Calu3 (cell line): ENCODE data around the gene FURIN. TPM values are rescaled to one million over a fixed set of nuclear protein-coding genes. Genes with fewer than 3 reads are reported as not detected.
"Not testable (repeated sequence)": the region's sequence is repeated elsewhere in the genome, so short reads cannot be mapped to it uniquely, and the experiment has no call there.

Experiments used
- BruUV-seq: library from RNA; stranded (reverse); fragments of 400-500 nt; replicated peaks from 2 replicates; lab custom pipeline; 2021; lab: Mats Ljungman, UMichigan
- CTCF ChIA-PET: fragments of 300-600 bp; sonication (Branson Sonifier 250); formaldehyde crosslinking; loops from one replicate; lab custom pipeline; 2022; ENCODE audit warnings: antibody characterized with exemption; lab: Charles Lee
- DNase-seq: peaks from one replicate; pipeline ENCODE4 v3.0.0; 2022
- H3K27ac Mint-ChIP-seq: one replicate; pipeline ENCODE4 v1.8.0; 2022; ENCODE audit warnings: mixed read lengths; ENCODE audit not compliant: unreplicated experiment
- H3K27me3 Mint-ChIP-seq: one replicate; pipeline ENCODE4 v1.8.0; 2022; ENCODE audit warnings: mixed read lengths; ENCODE audit not compliant: unreplicated experiment
- H3K36me3 Mint-ChIP-seq: one replicate; pipeline ENCODE4 v1.8.0; 2022; ENCODE audit warnings: mild to moderate bottlenecking, moderate library complexity, mixed read lengths; ENCODE audit not compliant: insufficient read depth, unreplicated experiment
- H3K4me1 Mint-ChIP-seq: one replicate; pipeline ENCODE4 v1.8.0; 2022; ENCODE audit warnings: mild to moderate bottlenecking, low read depth, mixed read lengths; ENCODE audit not compliant: unreplicated experiment
- H3K4me3 Mint-ChIP-seq: one replicate; pipeline ENCODE4 v1.8.0; 2022; ENCODE audit warnings: mild to moderate bottlenecking, low read depth, moderate library complexity, mixed read lengths; ENCODE audit not compliant: unreplicated experiment
- H3K9me3 Mint-ChIP-seq: one replicate; pipeline ENCODE4 v1.8.0; 2022; ENCODE audit warnings: low read depth, mixed read lengths; ENCODE audit not compliant: unreplicated experiment
- intact Hi-C: fragments of 100-400 bp; cut with micrococcal nuclease; formaldehyde crosslinking; loops from one replicate; pipeline ENCODE4 v1.10.0; 2022; ENCODE audit not compliant: unreplicated experiment
- total RNA-seq: library from RNA; stranded (reverse); gene quantifications from 2 replicates; pipeline ENCODE4 v1.2.3, GENCODE V29; 2022
- TF ChIP-seq, protein P1 (sequence below): fragments of 200-600 bp; IDR thresholded peaks from one replicate; pipeline ENCODE4 v1.8.0; 2022; ENCODE audit warnings: antibody characterized with exemption; ENCODE audit not compliant: unreplicated experiment

FURIN gene
- total RNA-seq, 1 experiment from 2014 or later: 76.6 TPM

DNA sequence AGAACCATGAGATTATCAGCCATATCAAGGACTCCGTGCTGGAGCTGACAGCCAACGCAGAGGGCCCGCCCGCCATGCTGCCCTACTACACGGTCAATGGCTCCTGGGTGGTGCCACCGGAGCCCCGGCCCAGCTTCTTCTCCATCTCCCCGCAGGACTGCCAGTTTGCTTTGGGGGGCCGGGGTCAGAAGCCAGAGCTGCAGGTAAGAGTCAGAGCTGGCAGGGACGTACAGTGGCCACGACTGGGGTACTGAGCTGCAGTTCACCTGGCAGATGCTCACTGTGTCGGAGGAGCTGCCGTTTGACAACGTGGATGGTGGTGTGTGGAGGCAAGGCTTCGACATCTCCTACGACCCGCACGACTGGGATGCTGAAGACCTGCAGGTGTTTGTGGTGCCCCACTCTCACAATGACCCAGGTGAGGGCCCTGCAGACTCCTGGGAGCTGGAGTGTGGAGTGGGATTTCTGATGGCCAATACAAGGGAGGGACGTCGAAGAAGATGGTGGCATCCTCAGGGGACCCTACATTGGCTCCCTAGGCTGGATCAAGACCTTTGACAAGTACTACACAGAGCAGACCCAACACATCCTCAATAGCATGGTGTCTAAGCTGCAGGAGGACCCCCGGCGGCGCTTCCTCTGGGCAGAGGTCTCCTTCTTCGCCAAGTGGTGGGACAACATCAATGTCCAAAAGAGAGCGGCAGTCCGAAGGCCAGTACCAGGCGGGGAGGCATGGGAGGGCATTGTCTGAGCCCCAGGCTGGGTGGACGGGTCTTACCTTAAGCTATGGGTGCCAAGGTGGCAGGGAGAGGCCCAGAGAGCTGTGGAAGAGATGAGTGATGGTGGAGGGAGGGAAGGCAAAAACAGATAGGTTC lies 37.2 kb downstream of the FURIN start:
- no peak for DNase-seq
- Mint-ChIP-seq H3K27ac (no peak overlapping the region), H3K4me3 (no peak overlapping the region), H3K36me3 (peaks cover 23% of the 10 kb centered on the region), H3K27me3 (no peaks in the 10 kb centered on the region), H3K4me1 (peaks cover 10% of the 10 kb centered on the region), H3K9me3 (no peaks in the 10 kb centered on the region)
- no TSS peak for BruUV-seq
- intact Hi-C loops: no loop called here
- TF ChIP-seq, protein P1, sequence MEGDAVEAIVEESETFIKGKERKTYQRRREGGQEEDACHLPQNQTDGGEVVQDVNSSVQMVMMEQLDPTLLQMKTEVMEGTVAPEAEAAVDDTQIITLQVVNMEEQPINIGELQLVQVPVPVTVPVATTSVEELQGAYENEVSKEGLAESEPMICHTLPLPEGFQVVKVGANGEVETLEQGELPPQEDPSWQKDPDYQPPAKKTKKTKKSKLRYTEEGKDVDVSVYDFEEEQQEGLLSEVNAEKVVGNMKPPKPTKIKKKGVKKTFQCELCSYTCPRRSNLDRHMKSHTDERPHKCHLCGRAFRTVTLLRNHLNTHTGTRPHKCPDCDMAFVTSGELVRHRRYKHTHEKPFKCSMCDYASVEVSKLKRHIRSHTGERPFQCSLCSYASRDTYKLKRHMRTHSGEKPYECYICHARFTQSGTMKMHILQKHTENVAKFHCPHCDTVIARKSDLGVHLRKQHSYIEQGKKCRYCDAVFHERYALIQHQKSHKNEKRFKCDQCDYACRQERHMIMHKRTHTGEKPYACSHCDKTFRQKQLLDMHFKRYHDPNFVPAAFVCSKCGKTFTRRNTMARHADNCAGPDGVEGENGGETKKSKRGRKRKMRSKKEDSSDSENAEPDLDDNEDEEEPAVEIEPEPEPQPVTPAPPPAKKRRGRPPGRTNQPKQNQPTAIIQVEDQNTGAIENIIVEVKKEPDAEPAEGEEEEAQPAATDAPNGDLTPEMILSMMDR: no peak
- CTCF ChIA-PET: no interaction called here

DNA sequence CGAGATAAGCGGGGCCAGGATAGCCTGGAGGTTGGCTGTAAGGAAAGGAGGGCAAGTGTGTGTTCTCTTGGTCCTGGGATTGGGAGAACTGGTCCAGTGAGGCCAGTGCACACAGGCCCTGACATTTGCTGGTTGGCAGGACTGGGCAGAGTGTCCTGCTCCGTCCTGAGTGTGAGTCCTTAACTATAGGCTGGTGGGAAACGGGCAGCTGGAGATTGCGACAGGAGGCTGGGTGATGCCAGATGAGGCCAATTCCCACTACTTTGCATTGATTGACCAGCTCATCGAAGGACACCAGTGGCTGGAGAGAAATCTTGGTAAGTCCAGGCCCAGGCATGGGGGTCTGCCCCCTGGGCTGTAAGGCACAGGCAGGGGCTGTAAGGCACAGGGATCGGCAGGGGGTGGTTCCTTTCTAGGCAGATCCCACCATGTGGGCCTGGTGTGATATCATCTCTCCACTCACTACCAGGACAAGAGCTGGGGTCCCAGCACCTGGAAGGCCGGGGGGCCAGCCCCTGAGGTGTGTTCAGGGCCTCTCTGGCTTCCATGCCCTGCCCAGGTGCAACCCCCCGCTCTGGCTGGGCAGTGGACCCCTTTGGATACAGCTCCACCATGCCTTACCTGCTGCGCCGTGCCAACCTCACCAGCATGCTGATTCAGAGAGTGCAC lies 37.9 kb downstream of the FURIN start:
- no peak for DNase-seq
- BruUV-seq: no TSS peak
- Mint-ChIP-seq H3K4me1 (peaks cover 5% of the 10 kb centered on the region), H3K27me3 (no peaks in the 10 kb centered on the region), H3K4me3 (no peak overlapping the region), H3K9me3 (no peaks in the 10 kb centered on the region), H3K27ac (no peak overlapping the region), H3K36me3 (peaks cover 29% of the 10 kb centered on the region)
- intact Hi-C loops: no loop called here
- CTCF ChIA-PET: no interaction called here
- TF ChIP-seq, protein P1: no peak

DNA sequence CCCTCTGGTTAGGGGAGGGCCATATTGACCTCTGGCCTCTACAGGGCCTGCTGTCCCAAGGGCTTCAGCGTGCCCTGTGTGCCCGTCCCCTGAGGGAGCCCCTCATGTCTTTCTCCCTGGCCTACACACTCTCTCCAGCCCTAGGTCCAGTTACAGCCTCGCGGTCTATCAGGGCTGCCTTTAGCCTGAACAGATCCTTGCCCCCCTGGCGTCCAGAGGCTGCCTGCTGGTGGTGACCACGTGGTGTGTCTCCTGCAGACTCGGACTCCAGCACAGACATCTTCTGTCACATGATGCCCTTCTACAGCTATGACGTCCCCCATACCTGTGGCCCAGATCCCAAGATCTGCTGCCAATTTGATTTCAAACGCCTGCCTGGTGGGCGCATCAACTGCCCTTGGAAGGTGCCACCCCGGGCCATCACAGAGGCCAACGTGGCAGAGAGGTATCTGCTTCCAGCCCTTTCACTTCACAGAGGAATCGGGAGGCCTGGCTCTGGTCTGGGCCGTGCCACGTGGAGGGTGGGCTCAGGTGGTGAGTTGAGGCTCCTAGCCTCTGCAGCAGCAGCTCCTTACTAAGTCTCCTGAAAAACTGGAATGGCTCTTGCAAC lies 38.8 kb downstream of the FURIN start:
- TF ChIP-seq, protein P1: no peak
- H3K27me3 Mint-ChIP-seq: no peaks in the 10 kb centered on the region
- H3K4me3 Mint-ChIP-seq: no peak overlapping the region
- no peaks in the 10 kb centered on the region for H3K4me1 Mint-ChIP-seq
- H3K27ac Mint-ChIP-seq: no peak overlapping the region
- no TSS peak for BruUV-seq
- intact Hi-C loops: no loop called here
- no peak for DNase-seq
- CTCF ChIA-PET: no interaction called here
- no peaks in the 10 kb centered on the region for H3K9me3 Mint-ChIP-seq
- H3K36me3 Mint-ChIP-seq: peaks cover 26% of the 10 kb centered on the region

DNA sequence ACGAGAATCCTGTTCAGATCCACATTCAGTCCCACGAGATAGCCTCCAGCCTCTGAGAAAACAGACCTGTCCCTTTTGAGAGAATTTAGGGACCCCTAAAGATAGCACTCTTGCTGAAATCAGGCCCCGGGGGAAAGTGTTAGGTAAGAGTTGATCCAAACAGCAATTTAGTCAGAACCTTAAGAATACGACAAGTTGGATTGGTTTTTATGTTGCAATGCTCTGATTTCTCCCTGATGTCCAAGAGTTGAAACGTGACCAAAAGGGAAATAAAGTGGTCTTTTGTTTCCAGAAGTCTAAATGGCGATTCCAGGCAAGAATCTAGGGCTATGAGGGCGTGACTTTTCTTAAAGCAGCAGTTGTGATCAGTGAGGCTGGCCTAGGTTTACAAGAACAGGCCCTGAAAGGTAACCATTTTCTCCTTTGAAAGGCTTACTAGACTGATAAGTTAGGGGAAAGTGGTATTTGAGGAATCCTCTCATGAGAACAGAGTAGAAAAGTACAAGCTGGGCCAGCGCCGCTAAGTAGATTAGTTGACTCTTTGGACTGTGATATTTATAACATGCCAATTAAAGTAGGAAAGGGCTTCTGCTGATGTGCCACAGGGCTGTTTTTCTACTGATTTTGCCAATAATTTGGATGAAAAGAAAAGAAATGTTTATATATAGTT lies 39.6 kb downstream of the FURIN start:
- Mint-ChIP-seq H3K27me3 (no peaks in the 10 kb centered on the region), H3K36me3 (peaks cover 26% of the 10 kb centered on the region), H3K9me3 (no peaks in the 10 kb centered on the region), H3K27ac (no peak overlapping the region), H3K4me3 (no peak overlapping the region), H3K4me1 (no peaks in the 10 kb centered on the region)
- intact Hi-C loops: no loop called here
- TF ChIP-seq, protein P1: no peak
- CTCF ChIA-PET: no interaction called here
- BruUV-seq: no TSS peak
- DNase-seq: no peak

DNA sequence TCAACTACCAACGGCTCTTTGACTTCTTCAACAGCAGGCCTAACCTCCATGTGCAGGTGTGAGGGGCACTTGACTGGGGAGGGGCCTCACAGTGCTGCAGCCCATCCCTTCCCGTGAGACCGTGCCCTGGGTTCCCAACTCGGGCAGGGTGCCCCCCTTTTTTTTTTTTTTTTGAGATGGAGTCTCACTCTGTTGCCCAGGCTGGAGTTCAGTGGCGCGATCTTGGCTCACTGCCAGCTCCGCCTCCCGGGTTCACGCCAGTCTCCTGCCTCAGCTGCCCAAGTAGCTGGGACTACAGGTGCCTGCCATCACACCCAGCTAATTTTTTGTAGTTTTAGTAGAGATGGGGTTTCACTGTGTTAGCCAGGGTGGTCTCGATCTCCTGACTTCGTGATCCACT lies 41.1 kb downstream of the FURIN start:
- H3K4me1 Mint-ChIP-seq, CTCF ChIA-PET, intact Hi-C loops, H3K9me3 Mint-ChIP-seq, H3K27ac Mint-ChIP-seq, DNase-seq, BruUV-seq, H3K27me3 Mint-ChIP-seq, H3K4me3 Mint-ChIP-seq: not testable (repeated sequence)
- peaks cover 21% of the 10 kb centered on the region for H3K36me3 Mint-ChIP-seq
